SK-N-SH treated with all-trans-retinoic acid at 6 μM for 48 hours (cell line): ENCODE measurements around the gene NME7.

Experiments
- ARNTL ChIP-seq: fragments of 450-650 bp; formaldehyde crosslinking; IDR thresholded peaks from 2 replicates; pipeline ENCODE4 v1.5.0; 2020; ENCODE audit warnings: low read depth, mild to moderate bottlenecking, moderate library complexity, borderline replicate concordance
- CSRNP3 ChIP-seq: fragments of 250-450 bp; sonication (Bioruptor Pico); IDR thresholded peaks from 2 replicates; pipeline ENCODE4 v1.5.1; 2021; ENCODE audit warnings: mild to moderate bottlenecking, moderate library complexity
- ESRRG ChIP-seq: fragments of 250-450 bp; sonication (Bioruptor Pico); IDR thresholded peaks from 2 replicates; pipeline ENCODE4 v1.6.1; 2021; ENCODE audit warnings: mild to moderate bottlenecking
- GLIS3 ChIP-seq: fragments of 250-450 bp; sonication (Bioruptor Pico); IDR thresholded peaks from 2 replicates; pipeline ENCODE4 v1.5.0; 2020; ENCODE audit warnings: mild to moderate bottlenecking, moderate library complexity
- RARB ChIP-seq: fragments of 250-450 bp; sonication (Bioruptor Pico); IDR thresholded peaks from 2 replicates; pipeline ENCODE4 v1.8.0; 2021; ENCODE audit warnings: mild to moderate bottlenecking, moderate library complexity
- SNAI2 ChIP-seq: fragments of 250-450 bp; sonication (Bioruptor Pico); IDR thresholded peaks from 2 replicates; pipeline ENCODE4 v1.5.0; 2020; ENCODE audit warnings: mild to moderate bottlenecking, moderate library complexity
- ZFP3 ChIP-seq: fragments of 250-450 bp; sonication (Bioruptor Pico); IDR thresholded peaks from 2 replicates; pipeline ENCODE4 v1.5.0; 2020; ENCODE audit warnings: mild to moderate bottlenecking, moderate library complexity
- ZFP30 ChIP-seq: fragments of 450-650 bp; formaldehyde crosslinking; IDR thresholded peaks from 2 replicates; pipeline ENCODE4 v1.5.0; 2022; ENCODE audit warnings: mild to moderate bottlenecking, moderate library complexity
- TF ChIP-seq, protein P1 (sequence below): fragments of 250-450 bp; sonication (Bioruptor Pico); IDR thresholded peaks from 2 replicates; pipeline ENCODE4 v1.8.0; 2020; ENCODE audit warnings: mild to moderate bottlenecking, moderate library complexity, borderline replicate concordance
- TF ChIP-seq, protein P2 (sequence below): fragments of 250-450 bp; sonication (Bioruptor Pico); IDR thresholded peaks from 2 replicates; pipeline ENCODE4 v1.5.0; 2020; ENCODE audit warnings: mild to moderate bottlenecking, moderate library complexity
- TF ChIP-seq, protein P3 (sequence below): fragments of 250-450 bp; sonication (Bioruptor Pico); IDR thresholded peaks from 2 replicates; pipeline ENCODE4 v1.5.1; 2020; ENCODE audit warnings: low read depth, mild to moderate bottlenecking, moderate library complexity
- TF ChIP-seq, protein P4 (sequence below): fragments of 250-450 bp; sonication (Bioruptor Pico); IDR thresholded peaks from 2 replicates; pipeline ENCODE4 v1.8.0; 2021; ENCODE audit warnings: low read depth, mild to moderate bottlenecking, moderate library complexity, borderline replicate concordance

DNA sequence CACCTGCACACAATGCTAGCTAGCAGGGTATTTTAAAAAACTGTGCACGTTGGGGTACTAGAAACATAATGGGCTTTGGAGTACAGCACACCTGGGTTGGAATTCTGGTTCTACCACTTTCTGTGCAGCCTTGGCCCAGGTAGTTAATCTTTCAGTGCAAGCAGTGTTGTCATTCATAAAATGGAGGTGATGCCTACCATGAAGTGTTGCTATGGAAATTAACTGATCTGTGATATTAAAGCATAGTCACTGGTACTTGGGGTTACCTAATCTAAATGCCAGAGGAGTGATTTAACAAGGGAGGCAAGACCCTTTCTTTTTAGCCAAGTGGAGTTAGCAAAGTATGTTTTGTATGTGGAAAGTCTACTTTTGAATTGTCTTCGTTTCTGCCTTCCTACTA, 243.1 kb downstream of the NME7 start:
- TF ChIP-seq, protein P1, sequence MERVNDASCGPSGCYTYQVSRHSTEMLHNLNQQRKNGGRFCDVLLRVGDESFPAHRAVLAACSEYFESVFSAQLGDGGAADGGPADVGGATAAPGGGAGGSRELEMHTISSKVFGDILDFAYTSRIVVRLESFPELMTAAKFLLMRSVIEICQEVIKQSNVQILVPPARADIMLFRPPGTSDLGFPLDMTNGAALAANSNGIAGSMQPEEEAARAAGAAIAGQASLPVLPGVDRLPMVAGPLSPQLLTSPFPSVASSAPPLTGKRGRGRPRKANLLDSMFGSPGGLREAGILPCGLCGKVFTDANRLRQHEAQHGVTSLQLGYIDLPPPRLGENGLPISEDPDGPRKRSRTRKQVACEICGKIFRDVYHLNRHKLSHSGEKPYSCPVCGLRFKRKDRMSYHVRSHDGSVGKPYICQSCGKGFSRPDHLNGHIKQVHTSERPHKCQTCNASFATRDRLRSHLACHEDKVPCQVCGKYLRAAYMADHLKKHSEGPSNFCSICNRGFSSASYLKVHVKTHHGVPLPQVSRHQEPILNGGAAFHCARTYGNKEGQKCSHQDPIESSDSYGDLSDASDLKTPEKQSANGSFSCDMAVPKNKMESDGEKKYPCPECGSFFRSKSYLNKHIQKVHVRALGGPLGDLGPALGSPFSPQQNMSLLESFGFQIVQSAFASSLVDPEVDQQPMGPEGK (CRISPR knock-in tag): no peak
- no peak for TF ChIP-seq ESRRG (CRISPR knock-in tag)
- no peak for TF ChIP-seq SNAI2
- TF ChIP-seq ZFP30 (CRISPR knock-in tag): no peak
- TF ChIP-seq CSRNP3 (CRISPR knock-in tag): no peak
- TF ChIP-seq RARB (CRISPR knock-in tag): no peak
- TF ChIP-seq, protein P2, sequence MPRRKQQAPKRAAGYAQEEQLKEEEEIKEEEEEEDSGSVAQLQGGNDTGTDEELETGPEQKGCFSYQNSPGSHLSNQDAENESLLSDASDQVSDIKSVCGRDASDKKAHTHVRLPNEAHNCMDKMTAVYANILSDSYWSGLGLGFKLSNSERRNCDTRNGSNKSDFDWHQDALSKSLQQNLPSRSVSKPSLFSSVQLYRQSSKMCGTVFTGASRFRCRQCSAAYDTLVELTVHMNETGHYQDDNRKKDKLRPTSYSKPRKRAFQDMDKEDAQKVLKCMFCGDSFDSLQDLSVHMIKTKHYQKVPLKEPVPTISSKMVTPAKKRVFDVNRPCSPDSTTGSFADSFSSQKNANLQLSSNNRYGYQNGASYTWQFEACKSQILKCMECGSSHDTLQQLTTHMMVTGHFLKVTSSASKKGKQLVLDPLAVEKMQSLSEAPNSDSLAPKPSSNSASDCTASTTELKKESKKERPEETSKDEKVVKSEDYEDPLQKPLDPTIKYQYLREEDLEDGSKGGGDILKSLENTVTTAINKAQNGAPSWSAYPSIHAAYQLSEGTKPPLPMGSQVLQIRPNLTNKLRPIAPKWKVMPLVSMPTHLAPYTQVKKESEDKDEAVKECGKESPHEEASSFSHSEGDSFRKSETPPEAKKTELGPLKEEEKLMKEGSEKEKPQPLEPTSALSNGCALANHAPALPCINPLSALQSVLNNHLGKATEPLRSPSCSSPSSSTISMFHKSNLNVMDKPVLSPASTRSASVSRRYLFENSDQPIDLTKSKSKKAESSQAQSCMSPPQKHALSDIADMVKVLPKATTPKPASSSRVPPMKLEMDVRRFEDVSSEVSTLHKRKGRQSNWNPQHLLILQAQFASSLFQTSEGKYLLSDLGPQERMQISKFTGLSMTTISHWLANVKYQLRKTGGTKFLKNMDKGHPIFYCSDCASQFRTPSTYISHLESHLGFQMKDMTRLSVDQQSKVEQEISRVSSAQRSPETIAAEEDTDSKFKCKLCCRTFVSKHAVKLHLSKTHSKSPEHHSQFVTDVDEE (CRISPR knock-in tag): no peak
- TF ChIP-seq ZFP3 (CRISPR knock-in tag): no peak
- TF ChIP-seq, protein P3, sequence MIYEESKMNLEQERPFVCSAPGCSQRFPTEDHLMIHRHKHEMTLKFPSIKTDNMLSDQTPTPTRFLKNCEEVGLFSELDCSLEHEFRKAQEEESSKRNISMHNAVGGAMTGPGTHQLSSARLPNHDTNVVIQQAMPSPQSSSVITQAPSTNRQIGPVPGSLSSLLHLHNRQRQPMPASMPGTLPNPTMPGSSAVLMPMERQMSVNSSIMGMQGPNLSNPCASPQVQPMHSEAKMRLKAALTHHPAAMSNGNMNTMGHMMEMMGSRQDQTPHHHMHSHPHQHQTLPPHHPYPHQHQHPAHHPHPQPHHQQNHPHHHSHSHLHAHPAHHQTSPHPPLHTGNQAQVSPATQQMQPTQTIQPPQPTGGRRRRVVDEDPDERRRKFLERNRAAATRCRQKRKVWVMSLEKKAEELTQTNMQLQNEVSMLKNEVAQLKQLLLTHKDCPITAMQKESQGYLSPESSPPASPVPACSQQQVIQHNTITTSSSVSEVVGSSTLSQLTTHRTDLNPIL: no peak
- TF ChIP-seq GLIS3: no peak
- TF ChIP-seq ARNTL: no peak
- TF ChIP-seq, protein P4, sequence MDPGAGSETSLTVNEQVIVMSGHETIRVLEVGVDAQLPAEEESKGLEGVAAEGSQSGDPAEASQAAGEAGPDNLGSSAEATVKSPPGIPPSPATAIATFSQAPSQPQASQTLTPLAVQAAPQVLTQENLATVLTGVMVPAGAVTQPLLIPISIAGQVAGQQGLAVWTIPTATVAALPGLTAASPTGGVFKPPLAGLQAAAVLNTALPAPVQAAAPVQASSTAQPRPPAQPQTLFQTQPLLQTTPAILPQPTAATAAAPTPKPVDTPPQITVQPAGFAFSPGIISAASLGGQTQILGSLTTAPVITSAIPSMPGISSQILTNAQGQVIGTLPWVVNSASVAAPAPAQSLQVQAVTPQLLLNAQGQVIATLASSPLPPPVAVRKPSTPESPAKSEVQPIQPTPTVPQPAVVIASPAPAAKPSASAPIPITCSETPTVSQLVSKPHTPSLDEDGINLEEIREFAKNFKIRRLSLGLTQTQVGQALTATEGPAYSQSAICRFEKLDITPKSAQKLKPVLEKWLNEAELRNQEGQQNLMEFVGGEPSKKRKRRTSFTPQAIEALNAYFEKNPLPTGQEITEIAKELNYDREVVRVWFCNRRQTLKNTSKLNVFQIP (CRISPR knock-in tag): no peak
